HT1080 (cell line): ENCODE results near the gene FBXL17. TPM values are rescaled to one million over a fixed set of nuclear protein-coding genes. Genes with fewer than 3 reads are reported as not detected.

Experiments
- DNase-seq: peaks from one replicate; pipeline ENCODE4 v3.0.0-alpha.2; 2015; ENCODE audit warnings: low read depth
- total RNA-seq: library from RNA; depleted of rRNA; stranded (reverse); fragments of >200 nt; shearing (Covaris generic); gene quantifications from 2 replicates; pipeline ENCODE4 v1.2.3, GENCODE V29; 2014

FBXL17 gene
- total RNA-seq, 1 experiment from 2014 or later, result 6.6 TPM

- DNase-seq, result no peak
These were observed 280.8 kb downstream of the FBXL17 start for GRCh38 chr5:108101130-108101529.

GRCh38 chr5:108094800-108095199, 287.1 kb downstream of the FBXL17 start:
- DNase-seq, result no peak

GRCh38 chr5:108093186-108093585, 288.7 kb downstream of the FBXL17 start:
- peak; percentile 9 for DNase-seq

- DNase-seq, result no peak
These were observed 291.0 kb downstream of the FBXL17 start for GRCh38 chr5:108090946-108091345.

- no peak for DNase-seq
These were observed 297.8 kb downstream of the FBXL17 start for GRCh38 chr5:108084105-108084504.

- no peak for DNase-seq
These were observed 298.7 kb downstream of the FBXL17 start for GRCh38 chr5:108083232-108083631.

- no peak for DNase-seq
These were observed 300.2 kb downstream of the FBXL17 start for GRCh38 chr5:108081707-108082106.

- DNase-seq, result no peak
These were observed 302.1 kb downstream of the FBXL17 start for GRCh38 chr5:108079753-108080152.

GRCh38 chr5:108078882-108079281, 303.0 kb downstream of the FBXL17 start:
- no peak for DNase-seq

GRCh38 chr5:108078345-108078744, 303.6 kb downstream of the FBXL17 start:
- DNase-seq, result no peak

GRCh38 chr5:108074626-108075025, 307.3 kb downstream of the FBXL17 start:
- DNase-seq, result no peak

- DNase-seq, result no peak
These were observed 317.6 kb downstream of the FBXL17 start for GRCh38 chr5:108064302-108064701.

- DNase-seq, result no peak
These were observed 320.0 kb downstream of the FBXL17 start for GRCh38 chr5:108061941-108062340.

GRCh38 chr5:108060340-108060739, 321.6 kb downstream of the FBXL17 start:
- no peak for DNase-seq

- no peak for DNase-seq
These were observed 322.6 kb downstream of the FBXL17 start for GRCh38 chr5:108059334-108059733.

GRCh38 chr5:108054349-108054748, 327.5 kb downstream of the FBXL17 start:
- DNase-seq, result no peak

GRCh38 chr5:108046955-108047670, 334.8 kb downstream of the FBXL17 start:
- no peak for DNase-seq

GRCh38 chr5:108036482-108036881, 345.4 kb downstream of the FBXL17 start:
- no peak for DNase-seq

- DNase-seq, result no peak
These were observed 353.0 kb downstream of the FBXL17 start for GRCh38 chr5:108028883-108029282.

GRCh38 chr5:108028412-108028811, 353.5 kb downstream of the FBXL17 start:
- peak; percentile 33 for DNase-seq

GRCh38 chr5:108025957-108026356, 355.9 kb downstream of the FBXL17 start:
- no peak for DNase-seq

GRCh38 chr5:108024986-108025385, 356.9 kb downstream of the FBXL17 start:
- no peak for DNase-seq

GRCh38 chr5:108016101-108016500, 365.8 kb downstream of the FBXL17 start:
- DNase-seq, result no peak

GRCh38 chr5:108006791-108007190, 375.1 kb downstream of the FBXL17 start:
- no peak for DNase-seq
